Measurements from ENCODE around the gene PPP1R11. TPM values are rescaled to one million over a fixed set of nuclear protein-coding genes. Genes with fewer than 3 reads are reported as not detected.

PPP1R11 gene
- total and polyA plus RNA-seq, 2 of the 13 experiments (the other 11 are each of a cell fraction or from before 2014, with no cell fraction given): 32.1 to 58.9 TPM

GRCh38 chr6:30061092-30061857 lies 5.7 kb upstream of the PPP1R11 start, which contains the start of gene POLR1H (continued):
- peak; percentile 77; the same call in 1 of the 2 replicates for TF ChIP-seq ETV5 (CRISPR knock-in tag; IDR thresholded peaks at IDR 0.05; ENCODE audit: borderline replicate concordance)
- TF ChIP-seq GATAD1 (CRISPR knock-in tag; IDR thresholded peaks at IDR 0.05): peak; percentile 100
- TF ChIP-seq PCBP2 (optimal IDR thresholded peaks at IDR 0.05; ENCODE audit: low read depth, low read length, poor library complexity, severe bottlenecking): no peak
- TF ChIP-seq CREM (IDR thresholded peaks at IDR 0.05): peak; percentile 99
- TF ChIP-seq CREM (CRISPR knock-in tag; IDR thresholded peaks at IDR 0.05): peak; percentile 82
- peak; percentile 96; the same call in 1 of the 2 replicates for TF ChIP-seq ERF (CRISPR knock-in tag; IDR thresholded peaks at IDR 0.05)
- no peak for TF ChIP-seq SOX13 (IDR thresholded peaks at IDR 0.05)
- peak in 1 of 2 experiments; percentile 64; a peak in 2 of 4 replicates for TF ChIP-seq SOX13 (CRISPR knock-in tag; conservative IDR thresholded peaks at IDR 0.05 in 1 of 2, IDR thresholded peaks at IDR 0.05 in 1 of 2)
- 0 out of 2 replicates have a peak, but pooled peaks have one; percentile 76 for TF ChIP-seq ZNF761 (CRISPR knock-in tag; conservative IDR thresholded peaks at IDR 0.05)
- TF ChIP-seq IKZF5 (CRISPR knock-in tag; IDR thresholded peaks at IDR 0.05): peak; percentile 99
- no peak for TF ChIP-seq DDIT3 (CRISPR knock-in tag; IDR thresholded peaks at IDR 0.05)
- peak; percentile 94 for TF ChIP-seq THAP11 (CRISPR knock-in tag; IDR thresholded peaks at IDR 0.05)
- no peak; the same call in 1 of the 2 replicates for TF ChIP-seq ZNF737 (CRISPR knock-in tag; IDR thresholded peaks at IDR 0.05; ENCODE audit: borderline replicate concordance)
- no peak; the same call in none of the 2 replicates for TF ChIP-seq ZNF451 (CRISPR knock-in tag; IDR thresholded peaks at IDR 0.05)
- TF ChIP-seq ZBTB14 (CRISPR knock-in tag; IDR thresholded peaks at IDR 0.05): peak; percentile 52
- TF ChIP-seq BORCS8-MEF2B (CRISPR knock-in tag; IDR thresholded peaks at IDR 0.05): peak; percentile 19; the same call in 1 of the 2 replicates
- peak; percentile 43; the same call in 1 of the 2 replicates for TF ChIP-seq ZNF414 (CRISPR knock-in tag; IDR thresholded peaks at IDR 0.05)
- TF ChIP-seq ZNF543 (CRISPR knock-in tag; IDR thresholded peaks at IDR 0.05): peak; percentile 81
- TF ChIP-seq NR2F6 (IDR thresholded peaks at IDR 0.05): no peak; the same call in 1 of the 2 replicates
- TF ChIP-seq NR2F6 (CRISPR knock-in tag; IDR thresholded peaks at IDR 0.05): peak; percentile 65; the same call in 1 of the 2 replicates
- no peak for TF ChIP-seq FOXA1 (IDR thresholded peaks at IDR 0.05)
- TF ChIP-seq FOXA1 (CRISPR knock-in tag; IDR thresholded peaks at IDR 0.05): peak; percentile 62
- TF ChIP-seq ZNF503 (CRISPR knock-in tag; IDR thresholded peaks at IDR 0.05): peak; percentile 97
